ENCODE data around the gene SULT6B1. TPM values are rescaled to one million over a fixed set of nuclear protein-coding genes. Genes with fewer than 3 reads are reported as not detected.

Gene SULT6B1
- polyA plus RNA-seq, 1 donor (not counting 4 experiments of a cell fraction or from before 2014, with no cell fraction given) = not detected

DNA sequence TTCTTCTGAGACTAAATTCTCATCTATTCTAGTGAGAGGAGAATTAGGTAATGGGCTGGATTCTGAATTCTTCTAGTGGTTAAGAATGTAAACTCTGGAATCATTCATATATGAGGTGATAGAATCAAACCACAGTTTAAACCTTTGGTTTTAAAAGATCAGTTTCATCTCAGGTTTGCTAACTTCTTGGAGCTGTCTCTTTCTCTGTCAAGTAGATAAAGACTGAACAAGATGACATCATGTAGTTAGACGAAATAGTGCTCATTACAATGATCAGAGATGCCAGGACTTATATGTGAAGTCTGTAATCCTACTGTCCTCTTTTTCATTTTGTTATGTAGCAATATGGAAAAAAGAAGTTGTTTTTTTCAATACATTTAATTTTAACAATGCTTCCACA is 12.7 kb upstream of the SULT6B1 start:
- no peaks in the 10 kb centered on the region for H3K27me3 ChIP-seq (ENCODE audit: control insufficient read depth, extremely low read depth, insufficient read depth, low read length)
- no peak overlapping the region for H3K27ac ChIP-seq (ENCODE audit: control insufficient read depth, insufficient read depth, low read length)
- no peak for TF ChIP-seq EZH2 (IDR thresholded peaks at IDR 0.05; ENCODE audit: low read length)
- TF ChIP-seq, protein P1, sequence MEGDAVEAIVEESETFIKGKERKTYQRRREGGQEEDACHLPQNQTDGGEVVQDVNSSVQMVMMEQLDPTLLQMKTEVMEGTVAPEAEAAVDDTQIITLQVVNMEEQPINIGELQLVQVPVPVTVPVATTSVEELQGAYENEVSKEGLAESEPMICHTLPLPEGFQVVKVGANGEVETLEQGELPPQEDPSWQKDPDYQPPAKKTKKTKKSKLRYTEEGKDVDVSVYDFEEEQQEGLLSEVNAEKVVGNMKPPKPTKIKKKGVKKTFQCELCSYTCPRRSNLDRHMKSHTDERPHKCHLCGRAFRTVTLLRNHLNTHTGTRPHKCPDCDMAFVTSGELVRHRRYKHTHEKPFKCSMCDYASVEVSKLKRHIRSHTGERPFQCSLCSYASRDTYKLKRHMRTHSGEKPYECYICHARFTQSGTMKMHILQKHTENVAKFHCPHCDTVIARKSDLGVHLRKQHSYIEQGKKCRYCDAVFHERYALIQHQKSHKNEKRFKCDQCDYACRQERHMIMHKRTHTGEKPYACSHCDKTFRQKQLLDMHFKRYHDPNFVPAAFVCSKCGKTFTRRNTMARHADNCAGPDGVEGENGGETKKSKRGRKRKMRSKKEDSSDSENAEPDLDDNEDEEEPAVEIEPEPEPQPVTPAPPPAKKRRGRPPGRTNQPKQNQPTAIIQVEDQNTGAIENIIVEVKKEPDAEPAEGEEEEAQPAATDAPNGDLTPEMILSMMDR (optimal IDR thresholded peaks at IDR 0.05 in 1 of 3, IDR thresholded peaks at IDR 0.05 in 1 of 3, conservative IDR thresholded peaks at IDR 0.05 in 1 of 3; ENCODE audit: extremely low read depth in 1 of 3, insufficient read depth in 2 of 3, low read length in 3 of 3) = no peak
- no peak overlapping the region for H3K4me2 ChIP-seq (ENCODE audit: control insufficient read depth, extremely low read depth, insufficient read depth, low read depth, low read length)
- peaks cover 52% of the 10 kb centered on the region for H3K79me2 ChIP-seq (ENCODE audit: control insufficient read depth, insufficient read depth, low read length)
- H3K9me3 ChIP-seq (ENCODE audit: control insufficient read depth, low read depth, low read length) = peaks cover 4% of the 10 kb centered on the region
- FAIRE-seq (no peak), DNase-seq (ENCODE audit: low read depth, low spot score) (no peak)
- H4K20me1 ChIP-seq (ENCODE audit: control insufficient read depth, extremely low read depth, insufficient read depth, low read length) = no peaks in the 10 kb centered on the region
- H3K4me3 ChIP-seq (ENCODE audit: control insufficient read depth in 2 of 3, extremely low read depth in 1 of 3, insufficient read depth in 2 of 3, low read depth in 1 of 3, low read length in 3 of 3) = no peak overlapping the region
- no peak overlapping the region for H3K9ac ChIP-seq (ENCODE audit: control insufficient read depth, extremely low read depth, insufficient read depth, low read length)
- H3K4me1 ChIP-seq (ENCODE audit: control insufficient read depth, extremely low read depth, insufficient read depth, low read length) = peaks cover 7% of the 10 kb centered on the region
- dilution Hi-C loops (cut with MboI; ENCODE audit: extremely low pct_ligation_motif_present, low sequenced_read_pairs) = no loop called here
- H2AFZ ChIP-seq (ENCODE audit: control insufficient read depth, low read length) = no peak overlapping the region
- H3K36me3 ChIP-seq (ENCODE audit: control insufficient read depth in 2 of 2, extremely low read depth in 1 of 2, insufficient read depth in 2 of 2, low read length in 2 of 2) = peaks cover 8 to 10% of the 10 kb centered on the region in 2 experiments
- no peaks in the 10 kb centered on the region for H3K9me1 ChIP-seq (ENCODE audit: control insufficient read depth, extremely low read depth, insufficient read depth, low read length)

GRCh38 chr2:37198681-37199065 is 10.2 kb upstream of the SULT6B1 start:
- Histone ChIP-seq H3K4me2 (ENCODE audit: control insufficient read depth, extremely low read depth, insufficient read depth, low read depth, low read length) (no peak overlapping the region), H3K36me3 (ENCODE audit: control insufficient read depth in 2 of 2, extremely low read depth in 1 of 2, insufficient read depth in 2 of 2, low read length in 2 of 2) (peaks cover 4 to 8% of the 10 kb centered on the region in 2 experiments), H3K27ac (ENCODE audit: control insufficient read depth, insufficient read depth, low read length) (no peak overlapping the region), H4K20me1 (ENCODE audit: control insufficient read depth, extremely low read depth, insufficient read depth, low read length) (no peaks in the 10 kb centered on the region), H3K4me1 (ENCODE audit: control insufficient read depth, extremely low read depth, insufficient read depth, low read length) (peaks cover 9% of the 10 kb centered on the region), H3K9me3 (ENCODE audit: control insufficient read depth, low read depth, low read length) (peaks cover 2% of the 10 kb centered on the region), H3K27me3 (ENCODE audit: control insufficient read depth, extremely low read depth, insufficient read depth, low read length) (no peaks in the 10 kb centered on the region), H3K79me2 (ENCODE audit: control insufficient read depth, insufficient read depth, low read length) (peaks cover 41% of the 10 kb centered on the region), H3K9ac (ENCODE audit: control insufficient read depth, extremely low read depth, insufficient read depth, low read length) (no peak overlapping the region), H3K9me1 (ENCODE audit: control insufficient read depth, extremely low read depth, insufficient read depth, low read length) (no peaks in the 10 kb centered on the region), H2AFZ (ENCODE audit: control insufficient read depth, low read length) (no peak overlapping the region), H3K4me3 (ENCODE audit: control insufficient read depth in 2 of 3, extremely low read depth in 1 of 3, insufficient read depth in 2 of 3, low read depth in 1 of 3, low read length in 3 of 3) (no peak overlapping the region)
- dilution Hi-C loops (cut with MboI; ENCODE audit: extremely low pct_ligation_motif_present, low sequenced_read_pairs) = no loop called here
- FAIRE-seq = no peak
- DNase-seq (ENCODE audit: low read depth, low spot score) = no peak
- TF ChIP-seq, protein P1 (optimal IDR thresholded peaks at IDR 0.05 in 1 of 3, IDR thresholded peaks at IDR 0.05 in 1 of 3, conservative IDR thresholded peaks at IDR 0.05 in 1 of 3; ENCODE audit: extremely low read depth in 1 of 3, insufficient read depth in 2 of 3, low read length in 3 of 3) = no peak
- no peak for TF ChIP-seq EZH2 (IDR thresholded peaks at IDR 0.05; ENCODE audit: low read length)

Measured in keratinocyte (primary cell).